ENCODE results near the gene FHIT. TPM values are rescaled to one million over a fixed set of nuclear protein-coding genes. Genes with fewer than 3 reads are reported as not detected.

The FHIT gene
- total and polyA plus RNA-seq, 2 of the 4 experiments (the other 2 are of a cell fraction) = 0.07 TPM; not detected in 1

- Histone ChIP-seq H3K4me1 (ENCODE audit: control insufficient read depth, insufficient read depth, low read length) (no peaks in the 10 kb centered on the region), H2BK15ac (ENCODE audit: low read depth, low read length) (no peak overlapping the region), H3K79me1 (ENCODE audit: low read depth in 1 of 2, low read length in 2 of 2) (no peaks in the 10 kb centered on the region), H2AFZ (replicated peaks; ENCODE audit: low read length, poor library complexity) (no peak overlapping the region), H3K56ac (ENCODE audit: extremely low read depth, insufficient read depth, low read length) (no peak overlapping the region), H3K9me1 (ENCODE audit: insufficient read depth, low read length) (no peaks in the 10 kb centered on the region), H3K4me3 (ENCODE audit: insufficient read depth, low read depth, low read length) (no peak overlapping the region), H2BK20ac (ENCODE audit: low read depth, low read length) (no peak overlapping the region), H3K4me2 (ENCODE audit: low read depth, low read length) (no peak overlapping the region), H3K27ac (ENCODE audit: insufficient read depth, low read length) (no peak overlapping the region), H3K36me3 (ENCODE audit: control insufficient read depth, insufficient read depth, low read length) (no peaks in the 10 kb centered on the region), H2AK9ac (replicated peaks; ENCODE audit: low read depth, low read length, poor library complexity) (no peak overlapping the region), H4K91ac (ENCODE audit: insufficient read depth, low read depth, low read length) (no peak overlapping the region), H3K9me3 (ENCODE audit: control insufficient read depth, insufficient read depth, low read length) (no peaks in the 10 kb centered on the region), H4K20me1 (ENCODE audit: insufficient read depth, low read length) (no peaks in the 10 kb centered on the region), H4K8ac (ENCODE audit: low read depth in 2 of 2, low read length in 2 of 2) (no peak overlapping the region), H2BK5ac (ENCODE audit: low read depth, low read length, poor library complexity, severe bottlenecking) (no peak overlapping the region), H3K23ac (ENCODE audit: low read depth, low read length) (no peak overlapping the region), H3K14ac (replicated peaks; ENCODE audit: low read depth, low read length) (no peak overlapping the region), H2BK120ac (ENCODE audit: low read depth, low read length) (no peak overlapping the region), H3K9ac (ENCODE audit: low read depth, low read length) (no peak overlapping the region), H3K27me3 (ENCODE audit: control insufficient read depth, insufficient read depth, low read length) (no peaks in the 10 kb centered on the region), H4K5ac (ENCODE audit: low read depth, low read length) (no peak overlapping the region), H3K4ac (ENCODE audit: low read depth, low read length) (no peak overlapping the region), H2AK5ac (ENCODE audit: low read depth, low read length) (no peak overlapping the region), H3K18ac (ENCODE audit: low read depth, low read length) (no peak overlapping the region)
- DNase-seq = no peak
- BruUV-seq (replicated peaks) = no TSS peak
- in situ Hi-C loops (cut with MboI; ENCODE audit: low sequenced_read_pairs) = no loop called here
- TF ChIP-seq RFX5 (IDR thresholded peaks at IDR 0.05; ENCODE audit: low read depth, low read length) = no peak
- peak; percentile 86 for TF ChIP-seq MAFK (IDR thresholded peaks at IDR 0.05; ENCODE audit: low read depth, low read length)
- ChIA-PET POLR2A (ENCODE audit: unreplicated experiment) (no interaction called here), CTCF (no interaction called here)
- dilution Hi-C loops (cut with HindIII; ENCODE audit: low sequenced_read_pairs, unreplicated experiment) = no loop called here
- intact Hi-C loops (cut with micrococcal nuclease) = no loop called here
- WGBS, 2 experiments (ENCODE audit: extremely low coverage in 2 of 2, insufficient read length in 1 of 2) = no CpG with 5 or more reads among the region's 5 CpGs
- no peak for ATAC-seq (ENCODE audit: low read depth)
Measured at GRCh38 chr3:60835796-60836195, 415.5 kb downstream of the FHIT start.
